Neural cell (in vitro differentiated cells): Measurements from ENCODE around the gene BABAM2. TPM values are rescaled to one million over a fixed set of nuclear protein-coding genes. Genes with fewer than 3 reads are reported as not detected.

Experiments
- H2AFZ ChIP-seq: fragments of 200-600, 300-800 bp; sonication (generic), shearing (Covaris generic); 2 replicates; pipeline ENCODE4 v1.6.0; 2014; ENCODE audit warnings: low read depth, mild to moderate bottlenecking, antibody characterized with exemption, low read length, moderate library complexity
- H3F3A ChIP-seq: fragments of 200-600 bp; shearing (Covaris generic); 2 replicates; pipeline ENCODE4 v1.6.1; 2016; ENCODE audit warnings: mild to moderate bottlenecking, moderate library complexity, mixed read lengths, antibody characterized with exemption, low read length; ENCODE audit not compliant: insufficient read depth, poor library complexity, severe bottlenecking
- H3K27ac ChIP-seq: fragments of 200-600, 300-800 bp; sonication (generic), shearing (Covaris generic); 2 replicates; pipeline ENCODE4 v1.5.1; 2014; ENCODE audit warnings: mild to moderate bottlenecking, low read length, moderate library complexity
- H3K27me3 ChIP-seq: fragments of 300-800, 200-600 bp; sonication (generic), shearing (Covaris generic); 2 replicates; pipeline ENCODE4 v1.6.0; 2014; ENCODE audit warnings: mild to moderate bottlenecking, low read depth, low read length, moderate library complexity; ENCODE audit not compliant: insufficient read depth
- H3K36me3 ChIP-seq: fragments of 300-800, 200-600 bp; sonication (generic), shearing (Covaris generic); 2 replicates; pipeline ENCODE4 v1.5.1; 2014; ENCODE audit warnings: mild to moderate bottlenecking, antibody characterized with exemption, low read length, moderate library complexity; ENCODE audit not compliant: insufficient read depth
- H3K4me2 ChIP-seq: fragments of 300-800, 200-600 bp; sonication (generic), shearing (Covaris generic); 2 replicates; pipeline ENCODE4 v1.6.0; 2014; ENCODE audit warnings: mild to moderate bottlenecking, low read length
- H3K4me3 ChIP-seq: fragments of 300-800, 200-600 bp; sonication (generic), shearing (Covaris generic); 2 replicates; pipeline ENCODE4 v1.5.1; 2014; ENCODE audit warnings: mild to moderate bottlenecking, low read length, moderate library complexity
- H3K79me2 ChIP-seq: fragments of 200-600 bp; shearing (Covaris generic); replicated peaks from 2 replicates; pipeline ENCODE4 v1.6.0; 2014; ENCODE audit warnings: mild to moderate bottlenecking, low read length, moderate library complexity; ENCODE audit not compliant: insufficient read depth
- H3K9ac ChIP-seq: fragments of 300-800, 200-600 bp; sonication (generic), shearing (Covaris generic); 2 replicates; pipeline ENCODE4 v1.6.1; 2016; ENCODE audit warnings: mild to moderate bottlenecking, low read length, mixed read lengths
- H3K9me2 ChIP-seq: fragments of 200-600 bp; shearing (Covaris generic); 2 replicates; pipeline ENCODE4 v1.6.1; 2016; ENCODE audit warnings: mild to moderate bottlenecking, low read length, mixed read lengths; ENCODE audit not compliant: insufficient read depth
- H3K9me3 ChIP-seq: fragments of 200-600, 300-800 bp; sonication (generic), shearing (Covaris generic); 2 replicates; pipeline ENCODE4 v1.6.1; 2016; ENCODE audit warnings: mild to moderate bottlenecking, mixed run types, low read length, moderate library complexity, mixed read lengths
- H4K20me1 ChIP-seq: fragments of 200-600 bp; shearing (Covaris generic); 2 replicates; pipeline ENCODE4 v1.6.1; 2016; ENCODE audit warnings: mild to moderate bottlenecking, mixed run types; ENCODE audit not compliant: insufficient read depth
- CTCF ChIP-seq: fragments of 450-650 bp; IDR thresholded peaks from 2 replicates; pipeline ENCODE4 v1.5.1; 2014; ENCODE audit warnings: antibody characterized with exemption, mild to moderate bottlenecking, moderate library complexity; ENCODE audit not compliant: poor library complexity, severe bottlenecking
- EP300 ChIP-seq: fragments of 450-650 bp; conservative IDR thresholded peaks from 2 replicates; pipeline ENCODE4 v1.6.1; 2014; ENCODE audit warnings: antibody characterized with exemption, mild to moderate bottlenecking, moderate library complexity; ENCODE audit not compliant: poor library complexity, severe bottlenecking
- EZH2 ChIP-seq: fragments of 200-600, 300-800 bp; shearing (Covaris generic), sonication (generic); IDR thresholded peaks from 2 replicates; pipeline ENCODE4 v1.6.1; 2014; ENCODE audit warnings: antibody characterized with exemption, low read length, borderline replicate concordance, mild to moderate bottlenecking; ENCODE audit not compliant: insufficient read depth, poor library complexity, severe bottlenecking
- MXI1 ChIP-seq: fragments of 450-650 bp; conservative IDR thresholded peaks from 2 replicates; pipeline ENCODE4 v1.6.1; 2014; ENCODE audit warnings: antibody characterized with exemption, mild to moderate bottlenecking; ENCODE audit not compliant: poor library complexity, severe bottlenecking
- POLR2AphosphoS5 ChIP-seq: IDR thresholded peaks from 2 replicates; pipeline ENCODE4 v1.6.1; 2012
- RAD21 ChIP-seq: fragments of 450-650 bp; conservative IDR thresholded peaks from 2 replicates; pipeline ENCODE4 v1.6.1; 2014; ENCODE audit warnings: antibody characterized with exemption, mild to moderate bottlenecking, moderate library complexity
- REST ChIP-seq: IDR thresholded peaks from 2 replicates; pipeline ENCODE4 v1.6.1; 2012; ENCODE audit warnings: borderline replicate concordance
- SMC3 ChIP-seq: fragments of 450-650 bp; conservative IDR thresholded peaks from 2 replicates; pipeline ENCODE4 v1.6.1; 2014; ENCODE audit warnings: antibody characterized with exemption, mild to moderate bottlenecking, moderate library complexity; ENCODE audit not compliant: poor library complexity
- TAF1 ChIP-seq: IDR thresholded peaks from 2 replicates; pipeline ENCODE4 v1.6.1; 2012; ENCODE audit warnings: low read depth
- polyA plus RNA-seq: library from polyadenylated mRNA; depleted of rRNA; stranded (reverse); fragments of >200 nt; gene quantifications from 2 replicates; pipeline ENCODE4 v1.2.3, GENCODE V29; 2014

BABAM2 gene
- polyA plus RNA-seq, 1 donor from 2014 or later: 15.3 TPM

DNA sequence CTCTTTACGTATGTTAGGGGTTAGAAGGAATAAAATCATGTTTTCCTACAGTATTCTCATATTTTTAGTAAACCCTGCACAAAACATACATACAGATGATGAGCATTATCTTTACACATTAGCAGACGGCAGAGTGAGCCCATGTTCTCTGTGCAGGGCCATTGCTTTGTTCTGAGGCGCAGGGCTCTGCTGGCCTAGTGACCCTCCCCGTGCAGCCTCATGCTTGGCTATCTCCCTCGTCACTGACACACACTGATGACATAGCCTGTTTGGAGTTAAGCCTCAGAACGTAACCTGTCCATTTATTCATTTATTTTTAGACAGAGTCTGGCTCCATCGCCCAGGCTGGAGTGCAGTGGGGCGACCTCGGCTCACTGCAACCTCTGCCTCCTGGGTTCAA, 386.3 kb downstream of the BABAM2 start:
- Histone ChIP-seq H3K27ac (no peak overlapping the region), H3K4me2 (no peak overlapping the region), H4K20me1 (no peaks in the 10 kb centered on the region), H3K4me3 (no peak overlapping the region), H3K9ac (no peak overlapping the region), H3K27me3 (no peaks in the 10 kb centered on the region), H3K79me2 (no peaks in the 10 kb centered on the region), H3F3A (no peaks in the 10 kb centered on the region), H3K9me3 (no peaks in the 10 kb centered on the region), H3K9me2 (no peaks in the 10 kb centered on the region), H2AFZ (no peak overlapping the region), H3K36me3 (no peaks in the 10 kb centered on the region)
- TF ChIP-seq RAD21 (no peak), EP300 (no peak), CTCF (no peak), POLR2AphosphoS5 (no peak)

GRCh38 chr2:28277466-28277865, 386.9 kb downstream of the BABAM2 start:
- Histone ChIP-seq H3K4me3 (no peak overlapping the region), H3K27ac (no peak overlapping the region), H3F3A (no peaks in the 10 kb centered on the region), H4K20me1 (no peaks in the 10 kb centered on the region), H3K9me3 (no peaks in the 10 kb centered on the region), H3K9ac (no peak overlapping the region), H3K79me2 (no peaks in the 10 kb centered on the region), H3K36me3 (no peaks in the 10 kb centered on the region), H2AFZ (no peak overlapping the region), H3K4me2 (no peak overlapping the region), H3K9me2 (no peaks in the 10 kb centered on the region), H3K27me3 (no peaks in the 10 kb centered on the region)
- no peak for TF ChIP-seq POLR2AphosphoS5
- TF ChIP-seq MXI1: no peak
- TF ChIP-seq RAD21: no peak
- TF ChIP-seq SMC3: no peak
- TF ChIP-seq TAF1: no peak
- no peak for TF ChIP-seq EZH2
- no peak for TF ChIP-seq CTCF
- TF ChIP-seq REST: no peak
